Astrocyte (in vitro differentiated cells and primary cell): ENCODE results near the gene OSBP2. TPM values are rescaled to one million over a fixed set of nuclear protein-coding genes. Genes with fewer than 3 reads are reported as not detected.

ENCODE experiments used
- DNase-seq: peaks from one replicate; pipeline ENCODE4 v3.0.0-alpha.2; 2010; ENCODE audit warnings: low read depth
- FAIRE-seq: peaks from 2 replicates; lab custom pipeline; 2011; peaks lifted over from hg19 to GRCh38; lab: Jason Lieb, UNC
- H2AFZ ChIP-seq: 2 replicates; pipeline ENCODE4 v1.6.0; 2012; ENCODE audit warnings: low read depth, low read length, inconsistent platforms
- H3K27ac ChIP-seq: 2 replicates; pipeline ENCODE4 v1.5.1; 2011; ENCODE audit warnings: low read depth, low read length, inconsistent platforms
- H3K27me3 ChIP-seq: 2 replicates; pipeline ENCODE4 v1.6.0; 2011; ENCODE audit warnings: low read length, inconsistent platforms; ENCODE audit not compliant: insufficient read depth
- H3K36me3 ChIP-seq: 2 replicates; pipeline ENCODE4 v1.5.1; 2011; ENCODE audit warnings: low read length, inconsistent platforms; ENCODE audit not compliant: insufficient read depth
- H3K4me1 ChIP-seq: 2 replicates; pipeline ENCODE4 v1.5.1; 2011; ENCODE audit warnings: low read length, inconsistent platforms; ENCODE audit not compliant: insufficient read depth
- H3K4me2 ChIP-seq: 2 replicates; pipeline ENCODE4 v1.6.0; 2012; ENCODE audit warnings: low read length, inconsistent platforms
- H3K4me3 ChIP-seq: 2 replicates; pipeline ENCODE4 v1.5.1; 2011; ENCODE audit warnings: low read depth, mild to moderate bottlenecking, low read length, inconsistent platforms; ENCODE audit not compliant: insufficient read depth
- H3K79me2 ChIP-seq: 2 replicates; pipeline ENCODE4 v1.6.0; 2012; ENCODE audit warnings: mild to moderate bottlenecking, low read length, inconsistent platforms; ENCODE audit not compliant: insufficient read depth
- H3K9ac ChIP-seq: 2 replicates; pipeline ENCODE4 v1.6.0; 2012; ENCODE audit warnings: mild to moderate bottlenecking, low read length, inconsistent platforms
- H3K9me3 ChIP-seq: 2 replicates; pipeline ENCODE4 v1.5.1; 2012; ENCODE audit warnings: low read depth, mild to moderate bottlenecking, low read length, inconsistent platforms; ENCODE audit not compliant: insufficient read depth
- H4K20me1 ChIP-seq: 2 replicates; pipeline ENCODE4 v1.6.0; 2012; ENCODE audit warnings: low read length, inconsistent platforms; ENCODE audit not compliant: insufficient read depth
- H3K27ac Mint-ChIP-seq: one replicate; pipeline ENCODE4 v1.8.0; 2021; ENCODE audit warnings: mild to moderate bottlenecking, mixed read lengths; ENCODE audit not compliant: unreplicated experiment
- H3K27me3 Mint-ChIP-seq: one replicate; pipeline ENCODE4 v1.8.0; 2021; ENCODE audit warnings: low read depth, mixed read lengths; ENCODE audit not compliant: unreplicated experiment
- H3K36me3 Mint-ChIP-seq: one replicate; pipeline ENCODE4 v1.8.0; 2021; ENCODE audit warnings: low read depth, mixed read lengths; ENCODE audit not compliant: unreplicated experiment
- H3K4me1 Mint-ChIP-seq: one replicate; pipeline ENCODE4 v1.8.0; 2021; ENCODE audit warnings: low read depth, mixed read lengths; ENCODE audit not compliant: unreplicated experiment
- H3K4me3 Mint-ChIP-seq: one replicate; pipeline ENCODE4 v1.8.0; 2021; ENCODE audit warnings: mild to moderate bottlenecking, moderate library complexity, mixed read lengths; ENCODE audit not compliant: unreplicated experiment
- H3K9me3 Mint-ChIP-seq: one replicate; pipeline ENCODE4 v1.8.0; 2021; ENCODE audit warnings: mild to moderate bottlenecking, mixed read lengths; ENCODE audit not compliant: unreplicated experiment
- CTCF ChIP-seq: IDR thresholded peaks from 2 replicates; pipeline ENCODE4 v1.5.1; 2011; ENCODE audit warnings: low read depth, mild to moderate bottlenecking, inconsistent platforms, low read length, moderate library complexity; ENCODE audit not compliant: insufficient read depth
- EZH2 ChIP-seq: IDR thresholded peaks from 2 replicates; pipeline ENCODE4 v1.6.1; 2012; ENCODE audit warnings: mild to moderate bottlenecking, low read length, inconsistent platforms; ENCODE audit not compliant: insufficient read depth
- total RNA-seq: library from RNA; stranded (reverse); gene quantifications from 2 replicates; pipeline ENCODE4 v1.2.1, GENCODE V29; 2021

Gene OSBP2
- total RNA-seq, 1 donor from 2014 or later = 0.48 TPM

- H3K4me1 Mint-ChIP-seq = no peaks in the 10 kb centered on the region
- Histone ChIP-seq H3K79me2 (no peaks in the 10 kb centered on the region), H4K20me1 (no peaks in the 10 kb centered on the region), H3K9ac (no peak overlapping the region), H3K36me3 (no peaks in the 10 kb centered on the region), H3K27me3 (no peaks in the 10 kb centered on the region), H3K4me3 (no peak overlapping the region), H3K9me3 (no peaks in the 10 kb centered on the region), H2AFZ (no peak overlapping the region), H3K4me1 (peaks cover 4% of the 10 kb centered on the region), H3K27ac (no peak overlapping the region), H3K4me2 (no peak overlapping the region)
- H3K4me3 Mint-ChIP-seq = no peak overlapping the region
- H3K27me3 Mint-ChIP-seq = peaks cover 11% of the 10 kb centered on the region
- peaks cover 1% of the 10 kb centered on the region for H3K9me3 Mint-ChIP-seq
- peak overlapping the region; percentile 77 for H3K27ac Mint-ChIP-seq
- DNase-seq = no peak
- FAIRE-seq = no peak
- H3K36me3 Mint-ChIP-seq = no peaks in the 10 kb centered on the region
- TF ChIP-seq EZH2 = no peak
- no peak for TF ChIP-seq CTCF
These were observed 165.8 kb downstream of the OSBP2 start for GRCh38 chr22:30860176-30861105.

GRCh38 chr22:30861131-30861530 is 166.5 kb downstream of the OSBP2 start:
- Histone ChIP-seq H3K27me3 (no peaks in the 10 kb centered on the region), H2AFZ (no peak overlapping the region), H3K4me2 (no peak overlapping the region), H3K9me3 (no peaks in the 10 kb centered on the region), H3K36me3 (no peaks in the 10 kb centered on the region), H3K27ac (no peak overlapping the region), H4K20me1 (no peaks in the 10 kb centered on the region), H3K4me3 (no peak overlapping the region), H3K79me2 (no peaks in the 10 kb centered on the region), H3K4me1 (peaks cover 4% of the 10 kb centered on the region), H3K9ac (no peak overlapping the region)
- no peaks in the 10 kb centered on the region for H3K4me1 Mint-ChIP-seq
- FAIRE-seq (no peak), DNase-seq (no peak)
- TF ChIP-seq EZH2 (no peak), CTCF (no peak)
- H3K27me3 Mint-ChIP-seq = peaks cover 13% of the 10 kb centered on the region
- no peaks in the 10 kb centered on the region for H3K36me3 Mint-ChIP-seq
- H3K27ac Mint-ChIP-seq = peak overlapping the region; percentile 77
- H3K4me3 Mint-ChIP-seq = no peak overlapping the region
- peaks cover 1% of the 10 kb centered on the region for H3K9me3 Mint-ChIP-seq
